ENCODE data around the gene TGFBR3.

DNA sequence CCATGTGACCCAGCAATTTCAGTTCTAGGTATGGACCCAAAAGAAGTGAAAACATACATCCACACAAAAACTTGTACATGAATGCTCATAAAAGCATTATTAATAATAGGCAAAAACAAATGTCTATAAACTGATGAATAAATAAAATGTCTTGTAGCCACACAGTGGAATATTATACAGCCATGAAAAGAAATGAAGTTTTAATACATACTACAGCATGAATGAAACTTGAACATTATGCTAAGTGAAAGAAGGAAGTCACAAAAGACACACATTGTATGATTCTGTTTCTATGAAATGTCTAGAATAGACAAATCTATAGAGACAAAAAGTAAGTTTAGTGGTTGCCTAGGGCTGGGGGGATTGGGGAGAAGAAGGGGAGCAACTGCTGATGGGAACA lies 255.1 kb downstream of the TGFBR3 start:
- TF ChIP-seq EZH2phosphoT487 (IDR thresholded peaks at IDR 0.05; ENCODE audit: insufficient read depth, low read depth) (no peak), EZH2 (IDR thresholded peaks at IDR 0.05; ENCODE audit: insufficient read depth, poor library complexity, severe bottlenecking) (no peak)

Data from GM23248 (cell line).